B cell (primary cell): ENCODE measurements around the gene ANKRD35. TPM values are rescaled to one million over a fixed set of nuclear protein-coding genes. Genes with fewer than 3 reads are reported as not detected.

Experiments
- polyA plus RNA-seq: library from polyadenylated mRNA; depleted of rRNA; stranded (reverse); fragments of >200 nt; gene quantifications from 2 replicates; pipeline ENCODE4 v1.2.3, GENCODE V29; 2012
- small RNA-seq: library from RNA; depleted of rRNA; stranded (forward); fragments of <200 nt; gene quantifications from one replicate; pipeline ENCODE3, GENCODE V24; 2012; ENCODE audit warnings: low replicate concordance, low read depth; ENCODE audit not compliant: insufficient read length
- total RNA-seq, 2 donors: library from RNA; stranded (reverse); fragments of 120-200 nt in 1 of 2; gene quantifications; 1 replicate in 1 of 2; 2 replicates in 1 of 2; pipeline versions ENCODE4 v1.2.3 to v1.2.4, GENCODE V29; 2013 to 2022

Gene ANKRD35
- total and polyA plus RNA-seq, 2 donors (not counting 1 experiment from before 2014, with no cell fraction given), result 0.04 TPM; not detected in 1

Small RNA genes within 50 kb of the gene (small RNA-seq; reads per million reads assigned to genes)
- not detected for gene MIR6736

Other genes with a start within 250 kb of the ANKRD35 start
- 0.34 TPM in 1 of 2 replicates, not detected in the other for gene PDZK1, start 178.5 kb downstream of the ANKRD35 start, total RNA-seq
- 0.22 TPM in 1 of 2 replicates, not detected in the other for gene PDZK1, start 178.5 kb downstream of the ANKRD35 start, polyA plus RNA-seq
- gene CD160, start 166.4 kb downstream of the ANKRD35 start, total RNA-seq, result 0.15 TPM in 1 of 2 replicates, not detected in the other
- gene CD160, start 166.4 kb downstream of the ANKRD35 start, polyA plus RNA-seq, result 0.10 TPM in 1 of 2 replicates, not detected in the other
- 19.8 and 21.7 TPM in 2 replicates for gene RNF115, start 61.8 kb downstream of the ANKRD35 start, total RNA-seq
- 4.6 and 6.2 TPM in 2 replicates for gene RNF115, start 61.8 kb downstream of the ANKRD35 start, polyA plus RNA-seq
- gene POLR3C, start 61.7 kb downstream of the ANKRD35 start, total RNA-seq, result 48.0 and 49.3 TPM in 2 replicates
- gene POLR3C, start 61.7 kb downstream of the ANKRD35 start, polyA plus RNA-seq, result 27.8 and 36.5 TPM in 2 replicates
- 7.1 and 7.7 TPM in 2 replicates for gene NUDT17, start 40.2 kb downstream of the ANKRD35 start, total RNA-seq
- gene NUDT17, start 40.2 kb downstream of the ANKRD35 start, polyA plus RNA-seq, result 7.2 and 7.7 TPM in 2 replicates
- gene PIAS3, start 26.8 kb downstream of the ANKRD35 start, total RNA-seq, result 45.0 and 51.0 TPM in 2 replicates
- gene PIAS3, start 26.8 kb downstream of the ANKRD35 start, polyA plus RNA-seq, result 15.9 and 23.2 TPM in 2 replicates
- gene ITGA10, start 24.2 kb upstream of the ANKRD35 start, total RNA-seq, result 6.2 and 8.9 TPM in 2 replicates
- gene ITGA10, start 24.2 kb upstream of the ANKRD35 start, polyA plus RNA-seq, result 1.6 and 2.1 TPM in 2 replicates
- gene PEX11B, start 32.9 kb upstream of the ANKRD35 start, total RNA-seq, result 39.1 and 48.1 TPM in 2 replicates
- 16.5 and 20.8 TPM in 2 replicates for gene PEX11B, start 32.9 kb upstream of the ANKRD35 start, polyA plus RNA-seq
- gene RBM8A, start 41.6 kb upstream of the ANKRD35 start, total RNA-seq, result 134 and 137 TPM in 2 replicates
- gene RBM8A, start 41.6 kb upstream of the ANKRD35 start, polyA plus RNA-seq, result 169 and 270 TPM in 2 replicates
- gene LIX1L, start 72.2 kb upstream of the ANKRD35 start, total RNA-seq, result 31.7 and 32.2 TPM in 2 replicates
- 13.6 and 14.4 TPM in 2 replicates for gene LIX1L, start 72.2 kb upstream of the ANKRD35 start, polyA plus RNA-seq
- 1.8 and 2.8 TPM in 2 replicates for gene ANKRD34A, start 78.7 kb upstream of the ANKRD35 start, total RNA-seq
- gene ANKRD34A, start 78.7 kb upstream of the ANKRD35 start, polyA plus RNA-seq, result 0.56 and 0.86 TPM in 2 replicates
- gene POLR3GL, start 78.8 kb upstream of the ANKRD35 start, total RNA-seq, result 26.3 and 33.3 TPM in 2 replicates
- gene POLR3GL, start 78.8 kb upstream of the ANKRD35 start, polyA plus RNA-seq, result 17.6 and 18.4 TPM in 2 replicates
- 522 and 542 TPM in 2 replicates for gene TXNIP, start 110.7 kb upstream of the ANKRD35 start, total RNA-seq
- gene TXNIP, start 110.7 kb upstream of the ANKRD35 start, polyA plus RNA-seq, result 591 and 1,651 TPM in 2 replicates
- gene HJV, start 135.9 kb upstream of the ANKRD35 start, total RNA-seq, result not detected in 2 replicates
- gene HJV, start 135.9 kb upstream of the ANKRD35 start, polyA plus RNA-seq, result not detected in 2 replicates